GM21390 (cell line): ENCODE data around the gene EPHA10.

Experiments
- ATAC-seq: cut with Tn5 transposase; IDR thresholded peaks from one replicate; pipeline ENCODE4 v1.9.1; 2021; ENCODE audit not compliant: unreplicated experiment

The EPHA10 gene

GRCh38 chr1:37734629-37735591, 30.0 kb downstream of the EPHA10 start:
- ATAC-seq: no peak

- no peak for ATAC-seq
Observed at GRCh38 chr1:37732111-37732780, 32.7 kb downstream of the EPHA10 start.

GRCh38 chr1:37731312-37732019, 33.5 kb downstream of the EPHA10 start:
- ATAC-seq: no peak

GRCh38 chr1:37730376-37730775, 34.5 kb downstream of the EPHA10 start:
- ATAC-seq: no peak

GRCh38 chr1:37728416-37728815, 36.5 kb downstream of the EPHA10 start:
- ATAC-seq: no peak

- no peak for ATAC-seq
Observed at GRCh38 chr1:37726751-37727585, 38.0 kb downstream of the EPHA10 start.

GRCh38 chr1:37725851-37726613, 38.9 kb downstream of the EPHA10 start:
- ATAC-seq: no peak

- ATAC-seq: no peak
Observed at GRCh38 chr1:37724575-37724974, 40.3 kb downstream of the EPHA10 start.

GRCh38 chr1:37723390-37724078, 41.4 kb downstream of the EPHA10 start:
- ATAC-seq: no peak

- ATAC-seq: no peak
Observed at GRCh38 chr1:37723072-37723389, 41.9 kb downstream of the EPHA10 start.

- no peak for ATAC-seq
Observed at GRCh38 chr1:37722181-37723071, 42.5 kb downstream of the EPHA10 start.

GRCh38 chr1:37721565-37721964, 43.4 kb downstream of the EPHA10 start:
- ATAC-seq: no peak

- no peak for ATAC-seq
Observed at GRCh38 chr1:37720231-37721130, 44.4 kb downstream of the EPHA10 start.

- ATAC-seq: no peak
Observed at GRCh38 chr1:37719572-37720195, 45.2 kb downstream of the EPHA10 start.

- no peak for ATAC-seq
Observed at GRCh38 chr1:37718901-37719571, 45.9 kb downstream of the EPHA10 start.

- no peak for ATAC-seq
Observed at GRCh38 chr1:37718181-37718900, 46.6 kb downstream of the EPHA10 start.
